Liver (tissue), 3 donors: Measurements from ENCODE around the gene CNTLN.

Source experiments
- FOXA1 ChIP-seq: IDR thresholded peaks from 2 replicates; pipeline ENCODE4 v1.6.1; 2016; ENCODE audit warnings: antibody characterized with exemption
- GABPA ChIP-seq, 2 donors: IDR thresholded peaks in 1 of 2; conservative IDR thresholded peaks in 1 of 2; 2 replicates each; pipeline ENCODE4 v1.6.1; 2016; ENCODE audit warnings: antibody characterized with exemption in 2 of 2, mild to moderate bottlenecking in 1 of 2, moderate library complexity in 1 of 2
- JUND ChIP-seq, 2 donors: IDR thresholded peaks; 2 replicates each; pipeline ENCODE4 v1.6.1; 2016; ENCODE audit warnings: antibody characterized with exemption in 2 of 2
- NR2F2 ChIP-seq: IDR thresholded peaks from 2 replicates; pipeline ENCODE4 v1.6.1; 2016; ENCODE audit warnings: antibody characterized with exemption
- RAD21 ChIP-seq, 2 donors: IDR thresholded peaks; 2 replicates each; pipeline ENCODE4 v1.6.1; 2016; ENCODE audit warnings: antibody characterized with exemption in 2 of 2, mild to moderate bottlenecking in 2 of 2
- SP1 ChIP-seq: IDR thresholded peaks from 2 replicates; pipeline ENCODE4 v1.6.1; 2018; ENCODE audit warnings: antibody characterized with exemption, mild to moderate bottlenecking
- TAF1 ChIP-seq: conservative IDR thresholded peaks from 2 replicates; pipeline ENCODE4 v1.6.1; 2016; ENCODE audit warnings: antibody characterized with exemption, mild to moderate bottlenecking
- YY1 ChIP-seq: IDR thresholded peaks from 2 replicates; pipeline ENCODE4 v1.6.1; 2016; ENCODE audit warnings: antibody characterized with exemption, mild to moderate bottlenecking
- TF ChIP-seq, protein P1 (sequence below): fragments of 150-350 bp; IDR thresholded peaks from 2 replicates; pipeline ENCODE4 v1.5.1; 2017; ENCODE audit warnings: improper control_type of control experiment, low read depth, low read length; ENCODE audit not compliant: missing input control
- TF ChIP-seq, protein P2 (sequence below): IDR thresholded peaks from 2 replicates; pipeline ENCODE4 v1.6.1; 2016; ENCODE audit warnings: antibody characterized with exemption
- TF ChIP-seq, protein P3 (sequence below): IDR thresholded peaks from 2 replicates; pipeline ENCODE4 v1.6.1; 2016; ENCODE audit warnings: antibody characterized with exemption, mild to moderate bottlenecking
- TF ChIP-seq, protein P4 (sequence below): IDR thresholded peaks from 2 replicates; pipeline ENCODE4 v1.6.1; 2016; ENCODE audit warnings: antibody characterized with exemption
- TF ChIP-seq, protein P5 (sequence below): IDR thresholded peaks from 2 replicates; pipeline ENCODE4 v1.6.1; 2016; ENCODE audit warnings: antibody characterized with exemption
- donor health status: healthy.
- donor health status: healthy.

DNA sequence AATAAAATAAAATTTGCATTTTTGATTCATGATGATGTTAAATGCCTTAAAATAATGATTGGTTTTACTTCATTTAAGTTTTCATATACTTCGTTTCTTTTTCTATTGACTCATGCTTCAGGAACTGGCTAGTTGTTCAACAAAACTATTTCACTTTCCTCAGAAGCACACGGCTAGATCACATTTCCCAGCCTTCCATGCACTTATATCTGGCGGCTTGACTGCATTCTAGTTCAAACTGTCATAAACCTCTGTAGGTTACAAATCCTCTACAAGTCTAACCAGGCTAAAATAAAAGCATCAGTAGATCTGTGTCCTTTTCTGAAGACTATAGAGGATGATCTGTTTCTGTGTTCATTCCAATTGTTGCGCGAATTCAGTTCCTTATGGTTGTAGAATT, 46.3 kb upstream of the CNTLN start:
- TF ChIP-seq, protein P1, sequence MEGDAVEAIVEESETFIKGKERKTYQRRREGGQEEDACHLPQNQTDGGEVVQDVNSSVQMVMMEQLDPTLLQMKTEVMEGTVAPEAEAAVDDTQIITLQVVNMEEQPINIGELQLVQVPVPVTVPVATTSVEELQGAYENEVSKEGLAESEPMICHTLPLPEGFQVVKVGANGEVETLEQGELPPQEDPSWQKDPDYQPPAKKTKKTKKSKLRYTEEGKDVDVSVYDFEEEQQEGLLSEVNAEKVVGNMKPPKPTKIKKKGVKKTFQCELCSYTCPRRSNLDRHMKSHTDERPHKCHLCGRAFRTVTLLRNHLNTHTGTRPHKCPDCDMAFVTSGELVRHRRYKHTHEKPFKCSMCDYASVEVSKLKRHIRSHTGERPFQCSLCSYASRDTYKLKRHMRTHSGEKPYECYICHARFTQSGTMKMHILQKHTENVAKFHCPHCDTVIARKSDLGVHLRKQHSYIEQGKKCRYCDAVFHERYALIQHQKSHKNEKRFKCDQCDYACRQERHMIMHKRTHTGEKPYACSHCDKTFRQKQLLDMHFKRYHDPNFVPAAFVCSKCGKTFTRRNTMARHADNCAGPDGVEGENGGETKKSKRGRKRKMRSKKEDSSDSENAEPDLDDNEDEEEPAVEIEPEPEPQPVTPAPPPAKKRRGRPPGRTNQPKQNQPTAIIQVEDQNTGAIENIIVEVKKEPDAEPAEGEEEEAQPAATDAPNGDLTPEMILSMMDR: no peak
- TF ChIP-seq TAF1: no peak
- no peak for TF ChIP-seq NR2F2
- no peak for TF ChIP-seq GABPA (IDR thresholded peaks at IDR 0.05 in 1 of 2, conservative IDR thresholded peaks at IDR 0.05 in 1 of 2)
- TF ChIP-seq, protein P2, sequence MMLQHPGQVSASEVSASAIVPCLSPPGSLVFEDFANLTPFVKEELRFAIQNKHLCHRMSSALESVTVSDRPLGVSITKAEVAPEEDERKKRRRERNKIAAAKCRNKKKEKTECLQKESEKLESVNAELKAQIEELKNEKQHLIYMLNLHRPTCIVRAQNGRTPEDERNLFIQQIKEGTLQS: no peak
- TF ChIP-seq, protein P3, sequence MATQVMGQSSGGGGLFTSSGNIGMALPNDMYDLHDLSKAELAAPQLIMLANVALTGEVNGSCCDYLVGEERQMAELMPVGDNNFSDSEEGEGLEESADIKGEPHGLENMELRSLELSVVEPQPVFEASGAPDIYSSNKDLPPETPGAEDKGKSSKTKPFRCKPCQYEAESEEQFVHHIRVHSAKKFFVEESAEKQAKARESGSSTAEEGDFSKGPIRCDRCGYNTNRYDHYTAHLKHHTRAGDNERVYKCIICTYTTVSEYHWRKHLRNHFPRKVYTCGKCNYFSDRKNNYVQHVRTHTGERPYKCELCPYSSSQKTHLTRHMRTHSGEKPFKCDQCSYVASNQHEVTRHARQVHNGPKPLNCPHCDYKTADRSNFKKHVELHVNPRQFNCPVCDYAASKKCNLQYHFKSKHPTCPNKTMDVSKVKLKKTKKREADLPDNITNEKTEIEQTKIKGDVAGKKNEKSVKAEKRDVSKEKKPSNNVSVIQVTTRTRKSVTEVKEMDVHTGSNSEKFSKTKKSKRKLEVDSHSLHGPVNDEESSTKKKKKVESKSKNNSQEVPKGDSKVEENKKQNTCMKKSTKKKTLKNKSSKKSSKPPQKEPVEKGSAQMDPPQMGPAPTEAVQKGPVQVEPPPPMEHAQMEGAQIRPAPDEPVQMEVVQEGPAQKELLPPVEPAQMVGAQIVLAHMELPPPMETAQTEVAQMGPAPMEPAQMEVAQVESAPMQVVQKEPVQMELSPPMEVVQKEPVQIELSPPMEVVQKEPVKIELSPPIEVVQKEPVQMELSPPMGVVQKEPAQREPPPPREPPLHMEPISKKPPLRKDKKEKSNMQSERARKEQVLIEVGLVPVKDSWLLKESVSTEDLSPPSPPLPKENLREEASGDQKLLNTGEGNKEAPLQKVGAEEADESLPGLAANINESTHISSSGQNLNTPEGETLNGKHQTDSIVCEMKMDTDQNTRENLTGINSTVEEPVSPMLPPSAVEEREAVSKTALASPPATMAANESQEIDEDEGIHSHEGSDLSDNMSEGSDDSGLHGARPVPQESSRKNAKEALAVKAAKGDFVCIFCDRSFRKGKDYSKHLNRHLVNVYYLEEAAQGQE: no peak
- no peak for TF ChIP-seq YY1
- no peak for TF ChIP-seq FOXA1
- TF ChIP-seq RAD21 (IDR thresholded peaks at IDR 0.05): no peak
- no peak for TF ChIP-seq SP1
- TF ChIP-seq, protein P4, sequence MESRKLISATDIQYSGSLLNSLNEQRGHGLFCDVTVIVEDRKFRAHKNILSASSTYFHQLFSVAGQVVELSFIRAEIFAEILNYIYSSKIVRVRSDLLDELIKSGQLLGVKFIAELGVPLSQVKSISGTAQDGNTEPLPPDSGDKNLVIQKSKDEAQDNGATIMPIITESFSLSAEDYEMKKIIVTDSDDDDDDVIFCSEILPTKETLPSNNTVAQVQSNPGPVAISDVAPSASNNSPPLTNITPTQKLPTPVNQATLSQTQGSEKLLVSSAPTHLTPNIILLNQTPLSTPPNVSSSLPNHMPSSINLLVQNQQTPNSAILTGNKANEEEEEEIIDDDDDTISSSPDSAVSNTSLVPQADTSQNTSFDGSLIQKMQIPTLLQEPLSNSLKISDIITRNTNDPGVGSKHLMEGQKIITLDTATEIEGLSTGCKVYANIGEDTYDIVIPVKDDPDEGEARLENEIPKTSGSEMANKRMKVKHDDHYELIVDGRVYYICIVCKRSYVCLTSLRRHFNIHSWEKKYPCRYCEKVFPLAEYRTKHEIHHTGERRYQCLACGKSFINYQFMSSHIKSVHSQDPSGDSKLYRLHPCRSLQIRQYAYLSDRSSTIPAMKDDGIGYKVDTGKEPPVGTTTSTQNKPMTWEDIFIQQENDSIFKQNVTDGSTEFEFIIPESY: no peak
- TF ChIP-seq JUND (IDR thresholded peaks at IDR 0.05): no peak
- TF ChIP-seq, protein P5, sequence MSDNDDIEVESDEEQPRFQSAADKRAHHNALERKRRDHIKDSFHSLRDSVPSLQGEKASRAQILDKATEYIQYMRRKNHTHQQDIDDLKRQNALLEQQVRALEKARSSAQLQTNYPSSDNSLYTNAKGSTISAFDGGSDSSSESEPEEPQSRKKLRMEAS: no peak
